Fibroblast of pulmonary artery (primary cell): ENCODE results near the gene HOXA11.

Experiments
- DNase-seq: peaks from one replicate; pipeline ENCODE4 v3.0.0-alpha.2; 2010; ENCODE audit warnings: low read depth
- H3K4me3 ChIP-seq: replicated peaks from 2 replicates; pipeline ENCODE4 v1.5.1; 2011; ENCODE audit warnings: low read depth, mild to moderate bottlenecking, control low read depth, low read length, moderate library complexity
- TF ChIP-seq, protein P1 (sequence below): IDR thresholded peaks from 2 replicates; pipeline ENCODE4 v1.5.1; 2011; ENCODE audit warnings: mild to moderate bottlenecking, control low read depth, low read length, inconsistent platforms; ENCODE audit errors: missing control alignments

Gene HOXA11

DNA sequence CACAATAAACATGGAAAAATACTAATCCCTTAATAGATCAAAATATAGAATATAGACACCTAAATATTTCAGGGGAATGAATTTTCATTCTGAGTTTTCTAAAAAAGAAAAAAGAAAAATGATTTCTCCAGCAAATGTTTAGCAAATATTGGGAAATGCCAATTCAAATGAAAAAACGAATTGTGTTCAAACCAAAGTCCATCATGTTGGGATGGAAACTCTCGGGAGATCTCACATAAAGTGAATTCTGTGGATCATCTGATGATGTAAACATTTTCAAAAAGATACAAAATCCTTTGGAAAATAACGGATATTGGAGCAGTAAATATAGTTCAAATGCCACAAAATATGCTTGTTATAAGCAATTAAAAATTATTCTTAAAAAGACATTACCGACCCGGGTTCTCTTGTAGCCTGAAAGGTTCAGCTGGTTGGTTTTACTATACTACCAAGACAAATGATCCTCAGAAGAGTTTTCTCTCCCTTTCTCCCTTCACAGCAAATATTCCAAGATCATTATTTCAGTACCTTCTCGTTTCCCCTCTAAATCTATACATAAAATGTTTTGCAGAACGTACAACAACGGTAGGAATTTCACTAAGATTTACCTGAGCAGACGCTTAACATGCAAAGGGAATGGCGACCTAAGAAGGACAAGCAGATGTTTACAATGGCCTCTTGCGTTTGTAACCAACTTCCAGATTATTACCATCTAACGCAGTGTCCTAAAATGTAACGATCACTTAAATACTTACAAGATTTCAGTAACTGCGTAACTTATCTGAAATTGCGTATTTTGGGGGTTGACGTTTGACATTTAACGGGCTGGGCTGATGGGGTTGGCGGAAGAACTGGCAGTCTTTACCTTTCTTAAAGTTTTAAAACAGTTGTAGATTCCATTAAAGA, 12.4 kb upstream of the HOXA11 start:
- TF ChIP-seq, protein P1, sequence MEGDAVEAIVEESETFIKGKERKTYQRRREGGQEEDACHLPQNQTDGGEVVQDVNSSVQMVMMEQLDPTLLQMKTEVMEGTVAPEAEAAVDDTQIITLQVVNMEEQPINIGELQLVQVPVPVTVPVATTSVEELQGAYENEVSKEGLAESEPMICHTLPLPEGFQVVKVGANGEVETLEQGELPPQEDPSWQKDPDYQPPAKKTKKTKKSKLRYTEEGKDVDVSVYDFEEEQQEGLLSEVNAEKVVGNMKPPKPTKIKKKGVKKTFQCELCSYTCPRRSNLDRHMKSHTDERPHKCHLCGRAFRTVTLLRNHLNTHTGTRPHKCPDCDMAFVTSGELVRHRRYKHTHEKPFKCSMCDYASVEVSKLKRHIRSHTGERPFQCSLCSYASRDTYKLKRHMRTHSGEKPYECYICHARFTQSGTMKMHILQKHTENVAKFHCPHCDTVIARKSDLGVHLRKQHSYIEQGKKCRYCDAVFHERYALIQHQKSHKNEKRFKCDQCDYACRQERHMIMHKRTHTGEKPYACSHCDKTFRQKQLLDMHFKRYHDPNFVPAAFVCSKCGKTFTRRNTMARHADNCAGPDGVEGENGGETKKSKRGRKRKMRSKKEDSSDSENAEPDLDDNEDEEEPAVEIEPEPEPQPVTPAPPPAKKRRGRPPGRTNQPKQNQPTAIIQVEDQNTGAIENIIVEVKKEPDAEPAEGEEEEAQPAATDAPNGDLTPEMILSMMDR, result no peak
- no peak overlapping the region for H3K4me3 ChIP-seq
- DNase-seq, result no peak

DNA sequence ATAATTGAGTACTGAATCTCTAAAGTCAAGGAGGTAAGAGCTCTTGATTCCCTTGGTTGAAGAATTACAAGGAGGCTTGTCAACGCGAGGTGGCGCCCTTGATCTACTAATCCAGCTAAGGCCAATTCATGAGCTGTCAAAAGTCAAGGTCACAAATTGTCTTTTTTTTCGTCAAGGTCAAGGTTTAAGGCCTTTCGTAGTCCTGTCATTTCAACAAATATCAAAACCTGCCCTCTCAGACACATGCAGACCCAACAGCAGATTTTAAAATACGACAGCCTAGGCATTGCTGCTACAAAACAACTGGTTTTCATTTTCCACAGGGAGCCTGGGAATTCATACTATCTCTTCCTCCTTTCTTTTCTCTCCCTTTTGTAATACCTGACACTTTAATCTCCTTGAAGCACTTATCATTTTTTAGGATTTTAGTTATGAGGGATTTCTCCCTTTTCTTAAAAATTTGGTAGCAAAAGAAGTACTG, 11.3 kb upstream of the HOXA11 start:
- no peak overlapping the region for H3K4me3 ChIP-seq
- TF ChIP-seq, protein P1, result peak; percentile 81
- DNase-seq, result peak; percentile 84

DNA sequence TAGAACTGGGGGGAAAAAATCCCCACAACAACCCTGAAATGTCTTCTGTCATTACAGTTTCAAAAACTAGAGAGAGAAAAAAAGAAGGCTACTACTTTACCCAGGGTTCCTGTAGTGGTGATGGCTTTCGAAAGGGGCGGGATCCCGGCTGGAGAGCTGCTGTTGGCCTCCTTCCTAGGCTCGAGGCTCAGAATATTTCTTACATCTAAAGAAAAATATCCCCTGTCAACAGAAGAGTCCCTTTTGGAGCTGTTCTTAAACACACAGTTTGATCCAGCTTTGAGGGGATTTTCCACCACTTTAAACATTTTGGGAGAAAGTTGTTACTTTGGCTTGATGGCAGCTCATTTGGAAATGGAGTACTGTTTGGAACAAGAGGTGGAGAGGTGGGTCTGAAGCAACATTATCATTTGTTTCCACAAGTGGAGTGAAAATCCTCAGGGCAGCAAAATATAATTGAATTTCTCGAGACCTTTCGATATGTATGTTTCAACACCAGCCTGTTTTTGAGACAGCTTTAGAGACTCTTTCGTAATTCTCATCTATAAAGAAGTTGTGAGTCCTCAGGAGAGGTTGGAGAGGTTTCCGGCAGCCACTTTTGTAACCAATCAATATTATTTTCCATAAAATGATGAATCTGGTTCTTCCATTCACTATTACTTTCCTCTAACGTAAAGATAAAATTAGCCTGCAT, 9.8 kb upstream of the HOXA11 start:
- no peak for DNase-seq
- TF ChIP-seq, protein P1, result no peak
- no peak overlapping the region for H3K4me3 ChIP-seq

DNA sequence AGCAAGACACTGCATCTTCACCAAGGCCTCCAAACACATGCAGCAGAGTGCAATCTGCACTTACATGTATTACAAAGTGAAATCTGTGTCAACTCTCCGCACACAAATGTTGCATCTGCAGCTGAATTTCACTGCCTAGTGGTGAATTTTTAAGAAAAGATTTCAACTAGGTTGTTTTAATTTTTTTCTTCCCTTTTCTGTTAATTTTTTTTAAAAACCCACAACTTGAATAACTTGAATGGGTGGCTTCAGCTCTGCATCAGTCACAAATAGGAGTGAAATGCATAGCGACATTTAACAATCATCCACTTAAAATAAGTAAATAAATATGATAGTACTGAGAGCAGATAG, 8.9 kb upstream of the HOXA11 start:
- TF ChIP-seq, protein P1, result no peak
- DNase-seq, result no peak
- no peak overlapping the region for H3K4me3 ChIP-seq

GRCh38 chr7:27193335-27194001, 8.4 kb upstream of the HOXA11 start:
- no peak for DNase-seq
- TF ChIP-seq, protein P1, result no peak
- no peak overlapping the region for H3K4me3 ChIP-seq

DNA sequence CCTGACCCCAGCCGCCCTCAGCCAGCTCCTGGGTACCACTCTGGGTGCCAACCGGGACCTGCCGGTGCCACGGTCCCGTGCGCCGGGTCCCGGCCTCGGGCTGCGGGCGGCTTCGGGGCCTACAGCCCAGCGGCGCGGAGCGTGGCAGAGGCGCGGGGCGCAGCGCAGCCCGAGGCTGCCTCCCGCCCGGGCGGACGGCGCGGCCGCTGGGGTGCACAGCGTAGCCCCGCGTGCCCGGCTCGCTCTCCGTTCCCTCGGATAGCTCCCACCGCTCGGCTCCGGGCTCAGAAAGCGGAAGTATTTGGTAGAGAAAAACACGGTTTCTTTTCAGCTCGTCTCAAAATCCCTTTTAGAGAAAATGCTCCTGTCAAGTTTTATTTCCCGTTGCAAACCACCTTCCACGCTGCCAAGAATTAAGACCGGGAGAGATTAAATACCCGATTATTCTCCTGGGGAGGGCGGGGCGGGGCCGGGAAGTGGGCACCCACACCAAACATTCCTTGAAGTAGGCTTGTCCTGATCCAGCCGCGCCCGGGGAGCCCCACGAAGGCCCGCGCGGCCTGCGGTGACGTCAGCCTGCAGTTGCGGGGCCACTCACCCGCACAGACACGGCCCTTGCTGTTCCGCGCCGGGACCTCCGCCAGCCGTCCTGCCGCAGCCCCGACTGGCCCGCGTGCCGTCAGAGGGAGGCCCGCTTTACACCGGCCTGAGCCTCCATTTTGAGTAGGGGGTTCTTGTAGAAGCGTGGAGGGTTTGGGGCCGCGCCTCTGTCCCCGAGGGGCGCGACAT, 7.7 kb upstream of the HOXA11 start:
- peak overlapping the region; percentile 3 for H3K4me3 ChIP-seq
- no peak for DNase-seq
- TF ChIP-seq, protein P1, result no peak
